ENCODE results near the gene ZSCAN10.

Gene ZSCAN10

GRCh38 chr16:3134338-3135125 is 35.4 kb upstream of the ZSCAN10 start, which contains the start of gene ZNF213:
Gene ZNF213, plus strand, starts transcription at chr16:3135029. Its CDS starts 2,252 bp downstream, at chr16:3137281.
- in situ Hi-C loops (cut with MboI; ENCODE audit: low sequenced_read_pairs), result no loop called here

GRCh38 chr16:3133844-3134243 is 34.8 kb upstream of the ZSCAN10 start:
- in situ Hi-C loops (cut with MboI; ENCODE audit: low sequenced_read_pairs), result no loop called here

GRCh38 chr16:3131755-3132377 is 32.8 kb upstream of the ZSCAN10 start:
- in situ Hi-C loops (cut with MboI; ENCODE audit: low sequenced_read_pairs), result no loop called here

- in situ Hi-C loops (cut with MboI; ENCODE audit: low sequenced_read_pairs), result no loop called here
These were observed 30.3 kb upstream of the ZSCAN10 start for GRCh38 chr16:3129137-3130131.

- in situ Hi-C loops (cut with MboI; ENCODE audit: low sequenced_read_pairs), result no loop called here
These were observed 28.7 kb upstream of the ZSCAN10 start for GRCh38 chr16:3127745-3128144.

- in situ Hi-C loops (cut with MboI; ENCODE audit: low sequenced_read_pairs), result no loop called here
These were observed 25.1 kb upstream of the ZSCAN10 start for GRCh38 chr16:3123986-3124886.

- in situ Hi-C loops (cut with MboI; ENCODE audit: low sequenced_read_pairs), result no loop called here
These were observed 24.0 kb upstream of the ZSCAN10 start for GRCh38 chr16:3122926-3123570.

GRCh38 chr16:3121851-3122467 is 22.9 kb upstream of the ZSCAN10 start:
- in situ Hi-C loops (cut with MboI; ENCODE audit: low sequenced_read_pairs), result no loop called here

- in situ Hi-C loops (cut with MboI; ENCODE audit: low sequenced_read_pairs), result no loop called here
These were observed 21.3 kb upstream of the ZSCAN10 start for GRCh38 chr16:3120435-3120834.

- in situ Hi-C loops (cut with MboI; ENCODE audit: low sequenced_read_pairs), result no loop called here
These were observed 20.8 kb upstream of the ZSCAN10 start for GRCh38 chr16:3119701-3120408.

- in situ Hi-C loops (cut with MboI; ENCODE audit: low sequenced_read_pairs), result no loop called here
These were observed 20.2 kb upstream of the ZSCAN10 start for GRCh38 chr16:3119286-3119685.

GRCh38 chr16:3118846-3119245 is 19.8 kb upstream of the ZSCAN10 start:
- in situ Hi-C loops (cut with MboI; ENCODE audit: low sequenced_read_pairs), result no loop called here

- in situ Hi-C loops (cut with MboI; ENCODE audit: low sequenced_read_pairs), result no loop called here
These were observed 19.2 kb upstream of the ZSCAN10 start for GRCh38 chr16:3118204-3118790.

- in situ Hi-C loops (cut with MboI; ENCODE audit: low sequenced_read_pairs), result no loop called here
These were observed 16.5 kb upstream of the ZSCAN10 start for GRCh38 chr16:3115561-3115960.

GRCh38 chr16:3115003-3115402 is 15.9 kb upstream of the ZSCAN10 start:
- in situ Hi-C loops (cut with MboI; ENCODE audit: low sequenced_read_pairs), result no loop called here

- in situ Hi-C loops (cut with MboI; ENCODE audit: low sequenced_read_pairs), result no loop called here
These were observed 14.8 kb upstream of the ZSCAN10 start for GRCh38 chr16:3113765-3114479.

- in situ Hi-C loops (cut with MboI; ENCODE audit: low sequenced_read_pairs), result no loop called here
These were observed 13.9 kb upstream of the ZSCAN10 start for GRCh38 chr16:3112881-3113574.
